CD14-positive monocyte (primary cell): ENCODE data around the gene HEMK1. TPM values are rescaled to one million over a fixed set of nuclear protein-coding genes. Genes with fewer than 3 reads are reported as not detected.
A peak's percentile ranks its signal among the peaks of the same experiment; 100 is the strongest.

Source experiments
- DNase-seq, 3 donors: peaks; one replicate each; pipeline ENCODE4 v3.0.0-alpha.2; 2011 to 2022
- H2AFZ ChIP-seq: 2 replicates; pipeline ENCODE4 v1.6.0; 2012; ENCODE audit warnings: mild to moderate bottlenecking, low read depth, low read length, inconsistent platforms; ENCODE audit not compliant: insufficient read depth, poor library complexity, severe bottlenecking
- H3K27ac ChIP-seq, 2 donors: 1 replicate in 1 of 2; 2 replicates in 1 of 2; pipeline ENCODE4 v1.5.1; 2012 to 2013; ENCODE audit warnings: low read length in 2 of 2, control low read depth in 1 of 2, inconsistent platforms in 1 of 2, low read depth in 1 of 2, mild to moderate bottlenecking in 1 of 2
- H3K27me3 ChIP-seq, 2 donors: one replicate each; pipeline versions ENCODE4 v1.6.0 to v1.6.1; 2011 to 2013; ENCODE audit warnings: low read length in 2 of 2; ENCODE audit not compliant: control insufficient read depth in 2 of 2, insufficient read depth in 2 of 2
- H3K36me3 ChIP-seq, 2 donors: replicated peaks in 1 of 2; 1 replicate in 1 of 2; 2 replicates in 1 of 2; pipeline versions ENCODE4 v1.5.1 to v1.6.1; 2012 to 2013; ENCODE audit warnings: low read length in 2 of 2, control low read depth in 1 of 2, inconsistent platforms in 1 of 2, mild to moderate bottlenecking in 1 of 2; ENCODE audit not compliant: insufficient read depth in 2 of 2, control insufficient read depth in 1 of 2
- H3K4me1 ChIP-seq, 2 donors: 1 replicate in 1 of 2; 2 replicates in 1 of 2; pipeline versions ENCODE4 v1.5.1 to v1.6.1; 2012 to 2013; ENCODE audit warnings: low read length in 2 of 2, control low read depth in 1 of 2, inconsistent platforms in 1 of 2, mild to moderate bottlenecking in 1 of 2, moderate library complexity in 1 of 2; ENCODE audit not compliant: insufficient read depth in 2 of 2, control insufficient read depth in 1 of 2
- H3K4me2 ChIP-seq: replicated peaks from 2 replicates; pipeline ENCODE3; 2012; ENCODE audit warnings: low read length, moderate library complexity, mild to moderate bottlenecking; ENCODE audit not compliant: poor library complexity, severe bottlenecking; ENCODE audit errors: extremely low read depth
- H3K4me3 ChIP-seq, 3 experiments: fragments of 200-600 bp in 1 of 3; sonication (generic) in 1 of 3; replicated peaks in 1 of 3; 1 replicate in 2 of 3; 2 replicates in 1 of 3; pipeline ENCODE4 v1.5.1; 2011 to 2013; ENCODE audit warnings: low read length in 3 of 3, mild to moderate bottlenecking in 3 of 3, control low read depth in 2 of 3, low read depth in 2 of 3, inconsistent platforms in 1 of 3, moderate library complexity in 1 of 3
- H3K79me2 ChIP-seq: 2 replicates; pipeline ENCODE4 v1.6.0; 2012; ENCODE audit warnings: mild to moderate bottlenecking, control low read depth, inconsistent platforms, low read length, moderate library complexity; ENCODE audit not compliant: insufficient read depth
- H3K9ac ChIP-seq: 2 replicates; pipeline ENCODE4 v1.6.0; 2017; ENCODE audit warnings: low read length, mild to moderate bottlenecking; ENCODE audit not compliant: insufficient read depth, poor library complexity, severe bottlenecking
- H3K9me3 ChIP-seq, 2 donors: replicated peaks in 1 of 2; 1 replicate in 1 of 2; 2 replicates in 1 of 2; pipeline versions ENCODE4 v1.5.1 to v1.6.1; 2012 to 2013; ENCODE audit warnings: low read length in 2 of 2, control low read depth in 1 of 2; ENCODE audit not compliant: control insufficient read depth in 1 of 2, insufficient read depth in 1 of 2
- H4K20me1 ChIP-seq: 2 replicates; pipeline ENCODE4 v1.6.0; 2012; ENCODE audit warnings: mild to moderate bottlenecking, low read length, control low read depth, moderate library complexity; ENCODE audit not compliant: insufficient read depth
- H3K27ac Mint-ChIP-seq, 7 donors: one replicate each; pipeline ENCODE4 v1.8.0; 2020; ENCODE audit warnings: mild to moderate bottlenecking in 7 of 7, mixed read lengths in 7 of 7, moderate library complexity in 6 of 7, inconsistent platforms in 2 of 7
- H3K27me3 Mint-ChIP-seq, 3 donors: one replicate each; pipeline ENCODE4 v1.8.0; 2021 to 2022; ENCODE audit warnings: low read depth in 3 of 3, mild to moderate bottlenecking in 3 of 3, mixed read lengths in 3 of 3, moderate library complexity in 3 of 3, inconsistent platforms in 1 of 3
- H3K36me3 Mint-ChIP-seq, 2 donors: one replicate each; pipeline ENCODE4 v1.8.0; 2020; ENCODE audit warnings: mixed read lengths in 2 of 2, inconsistent platforms in 1 of 2, mild to moderate bottlenecking in 1 of 2
- H3K4me1 Mint-ChIP-seq: one replicate; pipeline ENCODE4 v1.8.0; 2020; ENCODE audit warnings: mild to moderate bottlenecking, mixed read lengths
- H3K4me3 Mint-ChIP-seq, 2 donors: one replicate each; pipeline ENCODE4 v1.8.0; 2020; ENCODE audit warnings: mild to moderate bottlenecking in 2 of 2, mixed read lengths in 2 of 2, moderate library complexity in 1 of 2
- H3K9me3 Mint-ChIP-seq, 7 donors: one replicate each; pipeline ENCODE4 v1.8.0; 2020 to 2022; ENCODE audit warnings: mixed read lengths in 7 of 7, mild to moderate bottlenecking in 6 of 7, moderate library complexity in 6 of 7, inconsistent platforms in 2 of 7
- WGBS: methylation state at CpG from one replicate; pipeline ENCODE4 v1.1.5; 2013; ENCODE audit warnings: missing lambda C conversion rate; ENCODE audit not compliant: insufficient coverage; 5-methylcytosine and 5-hydroxymethylcytosine counted together
- intact Hi-C, 2 donors: fragments of 100-400 bp; cut with micrococcal nuclease; formaldehyde crosslinking; loops; one replicate each; pipeline versions ENCODE4 v1.15.0 to v1.15.1; 2023
- polyA plus RNA-seq, 3 donors: library from polyadenylated mRNA; depleted of rRNA in 1 of 3; unstranded in 2 of 3; stranded (reverse) in 1 of 3; fragments of 300-500 nt in 2 of 3; fragments of >200 nt in 1 of 3; fragmentation: Illumina TruSeq in 2 of 3; gene quantifications; 1 replicate in 2 of 3; 2 replicates in 1 of 3; pipeline ENCODE4 v1.2.3, GENCODE V29; 2012 to 2021
- TF ChIP-seq, protein P1 (sequence below): fragments of 200-600 bp; IDR thresholded peaks from one replicate; pipeline ENCODE4 v1.8.0; 2022; ENCODE audit warnings: antibody characterized with exemption, mild to moderate bottlenecking

The HEMK1 gene
- polyA plus RNA-seq, 3 donors, result 10.1 to 14.0 (median 12.1) TPM

DNA sequence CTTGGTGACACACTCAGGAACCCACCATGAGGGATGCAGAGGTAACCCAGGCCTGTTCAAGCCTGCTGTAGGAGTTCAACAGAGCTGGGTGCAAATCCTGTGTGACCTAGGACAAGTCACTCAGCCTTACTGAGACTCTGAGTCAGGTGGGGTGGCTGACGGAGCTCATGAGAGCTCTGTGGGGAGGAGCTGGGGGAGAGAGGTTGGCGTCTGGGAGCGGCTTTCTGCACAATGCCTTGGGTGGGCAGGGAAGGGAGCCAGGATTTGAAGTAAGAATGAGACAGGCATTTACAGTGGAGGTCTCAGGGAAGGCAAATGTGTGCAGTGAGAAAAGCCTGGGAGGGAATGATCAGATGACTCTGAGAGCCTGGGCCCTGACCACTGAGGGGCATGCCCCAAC is 20.1 kb upstream of the HEMK1 start:
- 88% methylated on average over 3 of the region's 3 CpGs for WGBS
- TF ChIP-seq, protein P1, sequence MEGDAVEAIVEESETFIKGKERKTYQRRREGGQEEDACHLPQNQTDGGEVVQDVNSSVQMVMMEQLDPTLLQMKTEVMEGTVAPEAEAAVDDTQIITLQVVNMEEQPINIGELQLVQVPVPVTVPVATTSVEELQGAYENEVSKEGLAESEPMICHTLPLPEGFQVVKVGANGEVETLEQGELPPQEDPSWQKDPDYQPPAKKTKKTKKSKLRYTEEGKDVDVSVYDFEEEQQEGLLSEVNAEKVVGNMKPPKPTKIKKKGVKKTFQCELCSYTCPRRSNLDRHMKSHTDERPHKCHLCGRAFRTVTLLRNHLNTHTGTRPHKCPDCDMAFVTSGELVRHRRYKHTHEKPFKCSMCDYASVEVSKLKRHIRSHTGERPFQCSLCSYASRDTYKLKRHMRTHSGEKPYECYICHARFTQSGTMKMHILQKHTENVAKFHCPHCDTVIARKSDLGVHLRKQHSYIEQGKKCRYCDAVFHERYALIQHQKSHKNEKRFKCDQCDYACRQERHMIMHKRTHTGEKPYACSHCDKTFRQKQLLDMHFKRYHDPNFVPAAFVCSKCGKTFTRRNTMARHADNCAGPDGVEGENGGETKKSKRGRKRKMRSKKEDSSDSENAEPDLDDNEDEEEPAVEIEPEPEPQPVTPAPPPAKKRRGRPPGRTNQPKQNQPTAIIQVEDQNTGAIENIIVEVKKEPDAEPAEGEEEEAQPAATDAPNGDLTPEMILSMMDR, result no peak
- no peaks in the 10 kb centered on the region for H3K4me1 Mint-ChIP-seq
- Histone ChIP-seq H3K27ac (no peak overlapping the region), H3K27me3 (no peaks in the 10 kb centered on the region), H3K4me3 (no peak overlapping the region), H3K4me1 (no peaks in the 10 kb centered on the region), H3K4me2 (no peak overlapping the region), H3K9ac (no peak overlapping the region), H3K9me3 (no peaks in the 10 kb centered on the region), H3K79me2 (no peaks in the 10 kb centered on the region), H4K20me1 (no peaks in the 10 kb centered on the region), H3K36me3 (no peaks in the 10 kb centered on the region), H2AFZ (no peak overlapping the region)
- intact Hi-C loops, result loop anchor here (2.0 to 5.0 kb wide), 2 partner anchors 202 kb away; partner anchors contain the start of gene ZMYND10 (in 1 of the 2)
- H3K27me3 Mint-ChIP-seq, result peaks cover 2 to 3% (median 3%) of the 10 kb centered on the region in 3 donors
- H3K36me3 Mint-ChIP-seq, result no peaks in the 10 kb centered on the region
- DNase-seq, result no peak
- H3K9me3 Mint-ChIP-seq, result no peaks in the 10 kb centered on the region
- H3K27ac Mint-ChIP-seq, result no peak overlapping the region
- H3K4me3 Mint-ChIP-seq, result no peak overlapping the region

DNA sequence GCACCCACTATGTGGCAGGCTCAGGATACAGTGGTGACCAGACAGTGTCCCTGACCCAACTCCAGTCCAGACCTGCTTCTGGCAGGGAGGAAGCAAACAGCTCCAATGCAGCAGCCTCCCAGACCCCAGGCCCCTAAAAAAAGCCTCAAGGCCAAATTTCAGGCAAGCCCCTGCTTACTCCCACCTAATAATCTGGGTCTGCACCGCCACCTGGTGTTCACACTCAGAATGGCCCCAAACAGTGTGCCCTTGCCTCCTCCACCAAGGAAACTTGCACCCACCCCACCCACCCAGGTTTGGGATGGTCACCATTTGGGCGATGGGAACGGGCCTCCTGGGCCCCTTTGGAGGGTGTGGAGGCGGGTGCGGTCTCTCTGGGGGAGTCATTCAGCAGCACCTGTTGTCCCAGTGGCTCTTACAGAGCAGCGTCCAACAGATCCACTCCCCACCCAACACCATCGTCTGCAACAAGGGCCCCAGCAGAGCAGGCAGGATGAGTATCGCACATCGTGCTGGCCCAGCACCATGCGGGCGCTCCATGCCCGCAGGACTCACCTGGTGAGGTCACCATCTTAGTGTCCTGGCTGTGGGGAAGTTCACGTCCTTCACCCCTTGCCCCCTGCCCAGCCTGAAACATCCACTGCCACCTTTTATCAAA is 19.1 kb upstream of the HEMK1 start:
- 60% methylated on average over 4 of the region's 13 CpGs for WGBS
- no peaks in the 10 kb centered on the region for H3K79me2 ChIP-seq
- intact Hi-C loops, result no loop called here
- no peaks in the 10 kb centered on the region for H3K9me3 ChIP-seq
- no peak overlapping the region for H3K4me2 ChIP-seq
- H3K27ac ChIP-seq, result no peak overlapping the region
- TF ChIP-seq, protein P1, result peak; percentile 93
- H4K20me1 ChIP-seq, result no peaks in the 10 kb centered on the region
- no peaks in the 10 kb centered on the region for H3K4me1 ChIP-seq
- DNase-seq, result peak in 2 of 3 donors; percentile 27 to 37
- H3K9ac ChIP-seq, result no peak overlapping the region
- Mint-ChIP-seq H3K36me3 (no peaks in the 10 kb centered on the region), H3K27me3 (peaks cover 2 to 3% (median 3%) of the 10 kb centered on the region in 3 donors), H3K4me1 (no peaks in the 10 kb centered on the region), H3K4me3 (no peak overlapping the region), H3K27ac (no peak overlapping the region), H3K9me3 (no peaks in the 10 kb centered on the region)
- no peaks in the 10 kb centered on the region for H3K27me3 ChIP-seq
- no peaks in the 10 kb centered on the region for H3K36me3 ChIP-seq
- H2AFZ ChIP-seq, result no peak overlapping the region
- no peak overlapping the region for H3K4me3 ChIP-seq
